Astrocyte (in vitro differentiated cells and primary cell): ENCODE data around the gene SUPT3H. TPM values are rescaled to one million over a fixed set of nuclear protein-coding genes. Genes with fewer than 3 reads are reported as not detected.

ENCODE experiments used
- DNase-seq: peaks from one replicate; pipeline ENCODE4 v3.0.0-alpha.2; 2010; ENCODE audit warnings: low read depth
- FAIRE-seq: peaks from 2 replicates; lab custom pipeline; 2011; peaks lifted over from hg19 to GRCh38; lab: Jason Lieb, UNC
- H2AFZ ChIP-seq: 2 replicates; pipeline ENCODE4 v1.6.0; 2012; ENCODE audit warnings: low read depth, low read length, inconsistent platforms
- H3K27ac ChIP-seq: 2 replicates; pipeline ENCODE4 v1.5.1; 2011; ENCODE audit warnings: low read depth, low read length, inconsistent platforms
- H3K27me3 ChIP-seq: 2 replicates; pipeline ENCODE4 v1.6.0; 2011; ENCODE audit warnings: low read length, inconsistent platforms; ENCODE audit not compliant: insufficient read depth
- H3K36me3 ChIP-seq: 2 replicates; pipeline ENCODE4 v1.5.1; 2011; ENCODE audit warnings: low read length, inconsistent platforms; ENCODE audit not compliant: insufficient read depth
- H3K4me1 ChIP-seq: 2 replicates; pipeline ENCODE4 v1.5.1; 2011; ENCODE audit warnings: low read length, inconsistent platforms; ENCODE audit not compliant: insufficient read depth
- H3K4me2 ChIP-seq: 2 replicates; pipeline ENCODE4 v1.6.0; 2012; ENCODE audit warnings: low read length, inconsistent platforms
- H3K4me3 ChIP-seq: 2 replicates; pipeline ENCODE4 v1.5.1; 2011; ENCODE audit warnings: low read depth, mild to moderate bottlenecking, low read length, inconsistent platforms; ENCODE audit not compliant: insufficient read depth
- H3K79me2 ChIP-seq: 2 replicates; pipeline ENCODE4 v1.6.0; 2012; ENCODE audit warnings: mild to moderate bottlenecking, low read length, inconsistent platforms; ENCODE audit not compliant: insufficient read depth
- H3K9ac ChIP-seq: 2 replicates; pipeline ENCODE4 v1.6.0; 2012; ENCODE audit warnings: mild to moderate bottlenecking, low read length, inconsistent platforms
- H3K9me3 ChIP-seq: 2 replicates; pipeline ENCODE4 v1.5.1; 2012; ENCODE audit warnings: low read depth, mild to moderate bottlenecking, low read length, inconsistent platforms; ENCODE audit not compliant: insufficient read depth
- H4K20me1 ChIP-seq: 2 replicates; pipeline ENCODE4 v1.6.0; 2012; ENCODE audit warnings: low read length, inconsistent platforms; ENCODE audit not compliant: insufficient read depth
- H3K27ac Mint-ChIP-seq: one replicate; pipeline ENCODE4 v1.8.0; 2021; ENCODE audit warnings: mild to moderate bottlenecking, mixed read lengths; ENCODE audit not compliant: unreplicated experiment
- H3K27me3 Mint-ChIP-seq: one replicate; pipeline ENCODE4 v1.8.0; 2021; ENCODE audit warnings: low read depth, mixed read lengths; ENCODE audit not compliant: unreplicated experiment
- H3K36me3 Mint-ChIP-seq: one replicate; pipeline ENCODE4 v1.8.0; 2021; ENCODE audit warnings: low read depth, mixed read lengths; ENCODE audit not compliant: unreplicated experiment
- H3K4me1 Mint-ChIP-seq: one replicate; pipeline ENCODE4 v1.8.0; 2021; ENCODE audit warnings: low read depth, mixed read lengths; ENCODE audit not compliant: unreplicated experiment
- H3K4me3 Mint-ChIP-seq: one replicate; pipeline ENCODE4 v1.8.0; 2021; ENCODE audit warnings: mild to moderate bottlenecking, moderate library complexity, mixed read lengths; ENCODE audit not compliant: unreplicated experiment
- H3K9me3 Mint-ChIP-seq: one replicate; pipeline ENCODE4 v1.8.0; 2021; ENCODE audit warnings: mild to moderate bottlenecking, mixed read lengths; ENCODE audit not compliant: unreplicated experiment
- CTCF ChIP-seq: IDR thresholded peaks from 2 replicates; pipeline ENCODE4 v1.5.1; 2011; ENCODE audit warnings: low read depth, mild to moderate bottlenecking, inconsistent platforms, low read length, moderate library complexity; ENCODE audit not compliant: insufficient read depth
- EZH2 ChIP-seq: IDR thresholded peaks from 2 replicates; pipeline ENCODE4 v1.6.1; 2012; ENCODE audit warnings: mild to moderate bottlenecking, low read length, inconsistent platforms; ENCODE audit not compliant: insufficient read depth
- total RNA-seq: library from RNA; stranded (reverse); gene quantifications from 2 replicates; pipeline ENCODE4 v1.2.1, GENCODE V29; 2021

The SUPT3H gene
- total RNA-seq, 1 donor from 2014 or later, result 12.4 TPM

DNA sequence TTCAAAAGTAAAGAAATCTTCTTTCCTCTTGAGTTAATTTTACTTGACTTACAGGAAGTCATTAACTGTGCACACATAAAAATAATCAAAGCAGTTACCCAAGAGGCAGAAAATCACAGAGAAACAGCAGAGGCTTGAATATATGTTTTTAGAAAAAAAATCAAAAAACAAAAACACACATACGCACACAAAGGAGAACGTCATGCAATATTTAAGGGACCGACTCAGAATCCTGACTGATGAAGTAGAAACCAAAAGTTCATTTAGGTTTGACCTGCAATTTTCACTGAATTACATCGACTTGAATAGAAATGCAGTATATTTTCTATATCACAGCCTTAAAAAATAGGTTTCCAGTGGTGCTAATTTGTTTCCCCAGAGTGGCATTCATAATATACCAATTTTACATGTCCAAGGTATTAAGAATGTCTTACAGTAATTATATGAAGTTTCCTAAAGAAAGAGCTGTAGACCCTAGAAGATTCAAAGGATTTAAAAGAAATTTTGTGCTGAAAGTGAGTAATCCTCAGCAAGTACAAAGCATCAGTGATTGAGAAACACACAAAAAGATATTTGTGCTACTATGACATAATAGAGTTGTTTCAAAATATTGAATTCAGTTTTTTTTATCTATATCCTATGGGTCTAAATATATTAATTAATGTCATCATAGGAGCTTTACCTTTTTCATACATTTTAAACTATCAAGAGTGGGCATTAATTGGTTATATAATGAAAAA is 408.1 kb downstream of the SUPT3H start:
- Histone ChIP-seq H3K27ac (no peak overlapping the region), H3K79me2 (no peaks in the 10 kb centered on the region), H3K9me3 (peaks cover 6% of the 10 kb centered on the region), H3K4me1 (peaks cover 9% of the 10 kb centered on the region), H3K36me3 (no peaks in the 10 kb centered on the region), H3K27me3 (no peaks in the 10 kb centered on the region), H3K4me2 (peak overlapping the region; percentile 34), H3K9ac (no peak overlapping the region), H2AFZ (no peak overlapping the region), H3K4me3 (no peak overlapping the region), H4K20me1 (no peaks in the 10 kb centered on the region)
- H3K9me3 Mint-ChIP-seq, result peaks cover 14% of the 10 kb centered on the region
- peaks cover 24% of the 10 kb centered on the region for H3K4me1 Mint-ChIP-seq
- H3K27ac Mint-ChIP-seq, result no peak overlapping the region
- TF ChIP-seq EZH2 (no peak), CTCF (no peak)
- no peak overlapping the region for H3K4me3 Mint-ChIP-seq
- DNase-seq, result peak; percentile 34
- FAIRE-seq, result no peak
- H3K36me3 Mint-ChIP-seq, result peaks cover 9% of the 10 kb centered on the region
- H3K27me3 Mint-ChIP-seq, result no peaks in the 10 kb centered on the region

- H3K4me3 Mint-ChIP-seq, result no peak overlapping the region
- peaks cover 9% of the 10 kb centered on the region for H3K4me1 ChIP-seq
- H3K9me3 ChIP-seq, result peaks cover 3% of the 10 kb centered on the region
- FAIRE-seq (no peak), DNase-seq (peak; percentile 16)
- no peak overlapping the region for H3K27ac Mint-ChIP-seq
- no peaks in the 10 kb centered on the region for H3K27me3 Mint-ChIP-seq
- peaks cover 25% of the 10 kb centered on the region for H3K4me1 Mint-ChIP-seq
- H3K36me3 Mint-ChIP-seq, result peaks cover 3% of the 10 kb centered on the region
- no peak overlapping the region for H2AFZ ChIP-seq
- H3K79me2 ChIP-seq, result no peaks in the 10 kb centered on the region
- H3K27ac ChIP-seq, result no peak overlapping the region
- H3K36me3 ChIP-seq, result no peaks in the 10 kb centered on the region
- H4K20me1 ChIP-seq, result no peaks in the 10 kb centered on the region
- H3K27me3 ChIP-seq, result no peaks in the 10 kb centered on the region
- no peak overlapping the region for H3K9ac ChIP-seq
- H3K4me3 ChIP-seq, result no peak overlapping the region
- peaks cover 4% of the 10 kb centered on the region for H3K9me3 Mint-ChIP-seq
- no peak overlapping the region for H3K4me2 ChIP-seq
- TF ChIP-seq CTCF, result no peak
- no peak for TF ChIP-seq EZH2
Measured at GRCh38 chr6:44967481-44967880, 410.3 kb downstream of the SUPT3H start.
